Large intestine (tissue), 3 donors: ENCODE results near the gene DIP2B. TPM values are rescaled to one million over a fixed set of nuclear protein-coding genes. Genes with fewer than 3 reads are reported as not detected.
A peak's percentile ranks its signal among the peaks of the same experiment; 100 is the strongest.

Experiments used
- DNase-seq, 2 donors: peaks; one replicate each; pipeline versions ENCODE4 v3.0.0 to v3.0.0-alpha.2; 2013
- H3K27ac ChIP-seq: one replicate; pipeline ENCODE4 v1.5.1; 2013; ENCODE audit warnings: low read length
- H3K27me3 ChIP-seq: 2 replicates; pipeline ENCODE4 v1.6.1; 2013; ENCODE audit warnings: low read length; ENCODE audit not compliant: control insufficient read depth, insufficient read depth
- H3K36me3 ChIP-seq: 2 replicates; pipeline ENCODE4 v1.6.1; 2013; ENCODE audit warnings: low read length; ENCODE audit not compliant: control insufficient read depth, insufficient read depth
- H3K4me1 ChIP-seq: one replicate; pipeline ENCODE4 v1.6.1; 2013; ENCODE audit warnings: low read length; ENCODE audit not compliant: control insufficient read depth, insufficient read depth
- H3K4me3 ChIP-seq: one replicate; pipeline ENCODE4 v1.5.1; 2013; ENCODE audit warnings: low read length
- H3K9me3 ChIP-seq: one replicate; pipeline ENCODE4 v1.6.1; 2013; ENCODE audit warnings: mild to moderate bottlenecking, low read depth, low read length, moderate library complexity; ENCODE audit not compliant: control insufficient read depth
- WGBS: methylation state at CpG from one replicate; pipeline ENCODE4 v1.1.5; 2013; ENCODE audit warnings: low lambda C conversion rate; ENCODE audit not compliant: insufficient coverage; 5-methylcytosine and 5-hydroxymethylcytosine counted together
- polyA plus RNA-seq: library from polyadenylated mRNA; unstranded; fragments of 120-200 nt; gene quantifications from one replicate; pipeline ENCODE4 v1.2.1, GENCODE V29; 2013

DIP2B gene
- polyA plus RNA-seq, 1 donor, result 18.2 TPM

- Histone ChIP-seq H3K27ac (no peak overlapping the region), H3K4me1 (no peaks in the 10 kb centered on the region), H3K36me3 (peaks cover 6% of the 10 kb centered on the region), H3K27me3 (no peaks in the 10 kb centered on the region), H3K4me3 (no peak overlapping the region), H3K9me3 (no peaks in the 10 kb centered on the region)
- no CpG with 5 or more reads among the region's 4 CpGs for WGBS
- DNase-seq, result no peak
Measured at GRCh38 chr12:50635857-50636256, 131.1 kb downstream of the DIP2B start.

- no peak overlapping the region for H3K27ac ChIP-seq
- no peak overlapping the region for H3K4me3 ChIP-seq
- no peak for DNase-seq
- no peaks in the 10 kb centered on the region for H3K9me3 ChIP-seq
- H3K36me3 ChIP-seq, result peaks cover 9% of the 10 kb centered on the region
- no peaks in the 10 kb centered on the region for H3K4me1 ChIP-seq
- H3K27me3 ChIP-seq, result no peaks in the 10 kb centered on the region
- WGBS, result no CpG with 5 or more reads among the region's 3 CpGs
Measured at GRCh38 chr12:50636505-50636904, 131.7 kb downstream of the DIP2B start.

GRCh38 chr12:50637870-50638481 is 133.2 kb downstream of the DIP2B start:
- H3K9me3 ChIP-seq, result no peaks in the 10 kb centered on the region
- peaks cover 13% of the 10 kb centered on the region for H3K36me3 ChIP-seq
- DNase-seq, result peak in 1 of 2 donors; percentile 32
- no peak overlapping the region for H3K27ac ChIP-seq
- no peak overlapping the region for H3K4me3 ChIP-seq
- no peaks in the 10 kb centered on the region for H3K4me1 ChIP-seq
- no CpG with 5 or more reads among the region's 4 CpGs for WGBS
- no peaks in the 10 kb centered on the region for H3K27me3 ChIP-seq

GRCh38 chr12:50638482-50638880 is 133.7 kb downstream of the DIP2B start:
- Histone ChIP-seq H3K27me3 (no peaks in the 10 kb centered on the region), H3K4me1 (no peaks in the 10 kb centered on the region), H3K9me3 (no peaks in the 10 kb centered on the region), H3K4me3 (no peak overlapping the region), H3K27ac (no peak overlapping the region), H3K36me3 (peaks cover 15% of the 10 kb centered on the region)
- DNase-seq, result no peak

GRCh38 chr12:50639721-50640120 is 134.9 kb downstream of the DIP2B start:
- no peaks in the 10 kb centered on the region for H3K4me1 ChIP-seq
- H3K27me3 ChIP-seq, result no peaks in the 10 kb centered on the region
- H3K27ac ChIP-seq, result no peak overlapping the region
- no peak overlapping the region for H3K4me3 ChIP-seq
- H3K36me3 ChIP-seq, result peaks cover 17% of the 10 kb centered on the region
- H3K9me3 ChIP-seq, result no peaks in the 10 kb centered on the region
- DNase-seq, result no peak
- 100% methylated on average over 2 of the region's 4 CpGs for WGBS

GRCh38 chr12:50640321-50640939 is 135.6 kb downstream of the DIP2B start:
- H3K36me3 ChIP-seq, result peaks cover 17% of the 10 kb centered on the region
- no peaks in the 10 kb centered on the region for H3K4me1 ChIP-seq
- no peak for DNase-seq
- no peaks in the 10 kb centered on the region for H3K9me3 ChIP-seq
- no CpG with 5 or more reads among the region's 7 CpGs for WGBS
- H3K4me3 ChIP-seq, result no peak overlapping the region
- H3K27ac ChIP-seq, result no peak overlapping the region
- H3K27me3 ChIP-seq, result no peaks in the 10 kb centered on the region

- no peak for DNase-seq
- H3K4me1 ChIP-seq, result no peaks in the 10 kb centered on the region
- peaks cover 17% of the 10 kb centered on the region for H3K36me3 ChIP-seq
- no peaks in the 10 kb centered on the region for H3K9me3 ChIP-seq
- no peak overlapping the region for H3K27ac ChIP-seq
- H3K4me3 ChIP-seq, result no peak overlapping the region
- no peaks in the 10 kb centered on the region for H3K27me3 ChIP-seq
- no CpG with 5 or more reads among the region's 5 CpGs for WGBS
Measured at GRCh38 chr12:50641566-50641965, 136.8 kb downstream of the DIP2B start.

GRCh38 chr12:50642035-50642451 is 137.3 kb downstream of the DIP2B start:
- H3K9me3 ChIP-seq, result no peaks in the 10 kb centered on the region
- no peak overlapping the region for H3K4me3 ChIP-seq
- DNase-seq, result no peak
- H3K27ac ChIP-seq, result no peak overlapping the region
- no CpG with 5 or more reads among the region's 1 CpG for WGBS
- H3K36me3 ChIP-seq, result peaks cover 17% of the 10 kb centered on the region
- no peaks in the 10 kb centered on the region for H3K27me3 ChIP-seq
- no peaks in the 10 kb centered on the region for H3K4me1 ChIP-seq

- Histone ChIP-seq H3K36me3 (peaks cover 17% of the 10 kb centered on the region), H3K27ac (no peak overlapping the region), H3K4me3 (no peak overlapping the region), H3K4me1 (no peaks in the 10 kb centered on the region), H3K9me3 (no peaks in the 10 kb centered on the region), H3K27me3 (no peaks in the 10 kb centered on the region)
- WGBS, result 60% methylated on average over 1 of the region's 5 CpGs
- DNase-seq, result no peak
Measured at GRCh38 chr12:50642761-50643160, 138.0 kb downstream of the DIP2B start.

- H3K4me1 ChIP-seq, result no peaks in the 10 kb centered on the region
- 83% methylated on average over 3 of the region's 8 CpGs for WGBS
- H3K27me3 ChIP-seq, result no peaks in the 10 kb centered on the region
- no peaks in the 10 kb centered on the region for H3K9me3 ChIP-seq
- DNase-seq, result no peak
- H3K36me3 ChIP-seq, result peaks cover 9% of the 10 kb centered on the region
- H3K27ac ChIP-seq, result no peak overlapping the region
- H3K4me3 ChIP-seq, result no peak overlapping the region
Measured at GRCh38 chr12:50647031-50647430, 142.2 kb downstream of the DIP2B start.

- no peaks in the 10 kb centered on the region for H3K9me3 ChIP-seq
Measured at GRCh38 chr12:50647479-50647878, 142.7 kb downstream of the DIP2B start.

More at GRCh38 chr12:50647479-50647878, 142.7 kb downstream of the DIP2B start:
- Histone ChIP-seq H3K4me3 (no peak overlapping the region), H3K27me3 (no peaks in the 10 kb centered on the region), H3K36me3 (peaks cover 7% of the 10 kb centered on the region), H3K27ac (no peak overlapping the region), H3K4me1 (no peaks in the 10 kb centered on the region)
- no peak for DNase-seq
- WGBS, result no CpG with 5 or more reads among the region's 2 CpGs
